HUES6 (cell line): Measurements from ENCODE around the gene EHD1.

Experiments used
- H3K27ac ChIP-seq: 2 replicates; pipeline ENCODE4 v1.7.0; 2013; ENCODE audit warnings: low read depth, mild to moderate bottlenecking, low read length, inconsistent platforms
- H3K27me3 ChIP-seq: 2 replicates; pipeline ENCODE4 v1.6.1; 2013; ENCODE audit warnings: low read length; ENCODE audit not compliant: control insufficient read depth, insufficient read depth
- H3K36me3 ChIP-seq: 2 replicates; pipeline ENCODE4 v1.6.1; 2013; ENCODE audit warnings: low read length; ENCODE audit not compliant: control insufficient read depth, insufficient read depth
- H3K4me1 ChIP-seq: 2 replicates; pipeline ENCODE4 v1.6.1; 2013; ENCODE audit warnings: low read length; ENCODE audit not compliant: control insufficient read depth, insufficient read depth
- H3K4me3 ChIP-seq: 2 replicates; pipeline ENCODE4 v1.5.1; 2013; ENCODE audit warnings: low read depth, low read length
- H3K9ac ChIP-seq: one replicate; pipeline ENCODE4 v1.6.1; 2013; ENCODE audit warnings: mild to moderate bottlenecking, low read length
- H3K9me3 ChIP-seq: 2 replicates; pipeline ENCODE4 v1.6.1; 2013; ENCODE audit warnings: low read depth, low read length; ENCODE audit not compliant: control insufficient read depth, insufficient read depth

The EHD1 gene

DNA sequence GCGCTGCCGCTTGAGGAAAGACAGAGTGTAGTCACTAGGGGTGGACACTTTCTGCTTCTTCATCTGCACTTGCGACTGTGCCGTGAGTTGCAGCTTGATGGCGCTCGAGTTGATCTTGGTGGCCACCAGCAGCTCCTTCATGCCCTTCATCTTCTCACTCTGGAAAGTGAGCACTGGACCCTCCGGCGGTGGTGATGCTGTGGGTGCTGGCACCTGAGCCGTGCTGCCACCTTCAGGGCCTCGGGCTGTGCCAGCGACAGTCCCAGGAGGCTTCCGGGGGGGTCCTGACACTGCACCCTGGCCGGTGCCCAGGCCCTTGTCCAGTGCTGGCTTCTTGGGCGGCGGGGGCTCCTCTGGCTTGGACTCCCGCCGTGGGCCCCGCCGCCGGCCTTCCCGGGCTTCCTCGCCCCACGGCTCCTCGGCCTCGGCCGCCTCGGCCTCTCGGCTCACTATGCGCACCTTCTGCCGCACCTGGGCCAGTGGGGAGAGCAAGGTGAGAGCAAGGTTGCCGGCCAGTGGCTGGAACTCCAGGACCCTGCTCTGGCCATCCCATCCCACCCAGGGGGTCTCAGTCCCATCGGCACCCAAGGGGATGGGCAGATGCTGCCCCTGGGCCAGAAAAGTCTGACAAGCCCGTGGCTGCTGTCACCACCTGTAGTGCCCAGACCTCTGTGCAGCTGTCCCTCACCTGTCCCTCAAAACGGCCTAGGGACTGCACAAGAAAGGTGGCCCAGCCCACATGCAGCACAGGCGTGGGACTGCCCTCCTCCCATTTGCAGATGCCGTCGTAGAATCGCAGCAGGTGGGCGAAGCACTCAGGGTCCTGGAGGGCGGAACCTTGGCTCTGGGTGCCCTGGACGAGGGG lies 73.8 kb downstream of the EHD1 start:
- peak overlapping the region; percentile 83 for H3K4me3 ChIP-seq
- H3K36me3 ChIP-seq: peaks cover 45% of the 10 kb centered on the region
- H3K4me1 ChIP-seq: peaks cover 11% of the 10 kb centered on the region

DNA sequence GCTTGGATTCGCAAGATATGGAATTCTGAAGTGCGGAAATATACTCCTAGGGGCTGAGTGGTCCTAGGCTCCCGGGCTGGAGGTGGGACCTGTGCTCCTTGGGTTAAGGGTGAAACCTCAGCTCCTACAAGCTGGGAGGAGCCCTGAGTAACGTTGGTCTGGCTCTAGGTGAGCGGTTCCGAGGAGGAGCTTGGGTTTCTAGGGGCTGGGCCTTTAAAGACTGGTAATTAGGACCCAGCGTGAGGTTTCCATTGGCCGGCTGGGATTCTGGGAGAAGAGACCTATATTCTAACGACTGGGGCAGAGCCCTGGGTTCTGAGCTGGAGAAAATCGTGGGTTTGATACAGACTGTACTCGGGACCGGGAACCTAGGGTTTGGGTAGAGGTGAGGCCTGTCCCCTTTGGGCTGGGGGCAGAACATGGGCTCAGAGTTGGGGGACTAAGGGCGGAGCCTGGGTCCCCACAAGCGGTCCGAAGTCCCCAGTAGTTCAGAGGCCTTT lies 74.5 kb downstream of the EHD1 start:
- Histone ChIP-seq H3K36me3 (peaks cover 52% of the 10 kb centered on the region), H3K4me3 (peak overlapping the region; percentile 83), H3K27ac (no peak overlapping the region; the same call in 1 of the 2 replicates), H3K4me1 (peaks cover 6% of the 10 kb centered on the region; the same call in 1 of the 2 replicates), H3K9ac (no peak overlapping the region), H3K27me3 (no peaks in the 10 kb centered on the region), H3K9me3 (no peaks in the 10 kb centered on the region)

More for the DNA sequence above, 73.8 kb downstream of the EHD1 start:
- H3K27me3 ChIP-seq: no peaks in the 10 kb centered on the region
- H3K27ac ChIP-seq: no peak overlapping the region
- no peak overlapping the region for H3K9ac ChIP-seq
- H3K9me3 ChIP-seq: no peaks in the 10 kb centered on the region

DNA sequence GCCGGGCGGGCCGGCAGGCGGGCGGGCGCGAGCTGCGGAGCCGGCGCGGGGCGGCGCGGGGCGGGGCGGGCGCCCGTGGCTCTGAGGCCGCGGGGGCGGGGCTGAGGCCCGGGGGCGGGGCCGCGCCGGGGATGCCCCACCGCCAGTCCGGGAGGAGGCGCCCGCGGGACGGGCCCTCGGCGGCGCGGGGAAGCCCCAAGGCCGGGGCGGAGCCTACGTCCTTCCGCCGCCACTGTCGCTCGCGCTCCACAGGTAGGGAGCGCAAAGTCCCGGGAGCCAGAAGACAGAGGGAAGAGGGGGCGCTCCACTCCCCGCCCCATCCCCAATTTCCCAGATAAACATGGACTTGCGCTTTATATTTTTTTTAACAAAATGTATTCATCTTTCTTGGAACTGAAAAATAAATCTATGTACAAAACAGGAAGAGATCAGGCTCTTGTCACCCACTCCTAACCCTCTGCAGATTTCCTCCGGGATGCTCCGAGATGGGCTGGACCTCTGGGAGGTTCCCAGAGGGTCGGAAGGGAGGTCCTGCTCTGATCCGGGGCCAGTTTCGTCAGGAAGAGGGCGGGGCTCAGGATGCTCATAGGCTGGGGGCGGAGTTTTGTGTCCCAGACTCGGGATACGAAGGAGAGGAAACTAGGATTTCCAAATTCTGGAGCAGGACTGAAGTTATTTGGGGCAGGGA lies 75.1 kb downstream of the EHD1 start, which contains the start of gene MAP4K2:
Gene MAP4K2, minus strand, starts transcription at position 57 of the 688 bp plus-strand sequence. CDS start 65 bp downstream, outside the sequence.
- peaks cover 53% of the 10 kb centered on the region for H3K36me3 ChIP-seq
- H3K9ac ChIP-seq: peak within 1 kb of the TSS; percentile 62
- no peaks in the 10 kb centered on the region for H3K9me3 ChIP-seq
- H3K4me1 ChIP-seq: peaks cover 6% of the 10 kb centered on the region; the same call in 1 of the 2 replicates
- no peak within 1 kb of the TSS; the same call in 1 of the 2 replicates for H3K27ac ChIP-seq
- no peaks in the 10 kb centered on the region for H3K27me3 ChIP-seq
- H3K4me3 ChIP-seq: peak within 1 kb of the TSS; percentile 83

DNA sequence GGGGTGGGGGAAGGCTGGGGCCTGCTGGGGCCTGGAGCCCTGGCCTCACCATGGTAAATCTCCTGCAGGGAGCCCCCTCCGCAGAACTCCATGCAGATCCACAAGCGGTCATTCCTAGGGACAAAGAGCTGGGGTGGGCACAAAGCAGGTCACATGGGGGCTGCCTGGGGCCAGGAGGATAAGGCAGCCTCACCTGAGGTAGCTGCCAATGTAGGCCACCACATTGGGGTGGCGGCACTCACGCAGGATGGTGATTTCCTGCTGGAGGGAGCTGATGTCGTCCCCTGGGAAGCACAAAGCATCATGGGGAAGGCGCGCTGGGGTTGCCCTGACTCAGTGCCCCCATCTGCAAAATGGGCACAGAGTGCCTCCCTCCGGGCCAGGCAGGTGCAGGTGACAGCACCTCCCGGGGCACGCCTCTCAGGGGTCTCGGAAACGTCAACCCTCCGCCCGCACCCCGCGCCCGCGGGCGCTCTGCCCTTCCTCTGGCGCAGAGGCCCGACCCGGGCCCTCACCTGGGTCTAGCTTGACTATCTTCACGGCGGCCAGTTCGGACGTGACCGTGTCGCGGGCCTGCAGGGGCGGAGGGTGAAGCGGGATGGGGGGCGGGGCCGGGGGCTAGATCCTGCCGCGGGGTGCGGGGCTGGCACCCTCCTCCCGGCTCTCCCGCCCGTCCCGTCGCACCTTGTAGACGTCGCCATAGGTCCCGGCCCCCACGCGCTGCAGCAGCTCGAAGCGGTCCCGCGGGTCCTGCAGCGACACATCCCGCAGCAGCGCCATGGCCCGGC lies 75.9 kb downstream of the EHD1 start:
- no peak overlapping the region for H3K27ac ChIP-seq
- H3K36me3 ChIP-seq: peaks cover 46% of the 10 kb centered on the region
- peaks cover 6% of the 10 kb centered on the region; the same call in 1 of the 2 replicates for H3K4me1 ChIP-seq
- H3K9me3 ChIP-seq: no peaks in the 10 kb centered on the region
- no peak overlapping the region for H3K9ac ChIP-seq
- H3K4me3 ChIP-seq: peak overlapping the region; percentile 67
- H3K27me3 ChIP-seq: no peaks in the 10 kb centered on the region
